Pancreas (tissue), 10 donors: ENCODE results near the gene IER3. TPM values are rescaled to one million over a fixed set of nuclear protein-coding genes. Genes with fewer than 3 reads are reported as not detected.

Experiments used
- ATAC-seq, 4 donors: fragments of 200-7000 bp; cut with Tn5 transposase; one replicate each; pipeline versions ENCODE4 v1.8.0 to v1.9.1; 2020; ENCODE audit warnings: mild to moderate bottlenecking in 4 of 4, moderate library complexity in 4 of 4
- DNase-seq, 6 donors: peaks; one replicate each; pipeline ENCODE4 v3.0.0-alpha.2; 2020
- FAIRE-seq: peaks from 2 replicates; lab custom pipeline; 2012; peaks lifted over from hg19 to GRCh38; lab: Jason Lieb, UNC
- H3K27ac ChIP-seq, 4 donors: fragments of 200-600 bp; sonication (generic); 1 replicate in 3 of 4; 2 replicates in 1 of 4; pipeline versions ENCODE4 v1.5.0 to v1.8.0; 2020
- H3K27me3 ChIP-seq, 4 donors: fragments of 200-600 bp; one replicate each; pipeline ENCODE4 v1.8.0; 2021
- H3K36me3 ChIP-seq, 3 donors: fragments of 200-600 bp; sonication (generic) in 1 of 3; one replicate each; pipeline versions ENCODE4 v1.5.0 to v1.8.0; 2020 to 2021
- H3K4me1 ChIP-seq, 3 donors: fragments of 200-600 bp; one replicate each; pipeline ENCODE4 v1.8.0; 2021
- H3K4me3 ChIP-seq, 4 donors: fragments of 200-600 bp; sonication (generic) in 2 of 4; one replicate each; pipeline versions ENCODE4 v1.5.0 to v1.8.0; 2020 to 2021
- H3K9me3 ChIP-seq, 4 donors: fragments of 200-600 bp; one replicate each; pipeline ENCODE4 v1.8.0; 2021
- WGBS, 2 donors: extraction: QIAGEN DNeasy Blood & Tissue Kit; methylation state at CpG; one replicate each; pipeline ENCODE4 v1.1.7; 2013; 5-methylcytosine and 5-hydroxymethylcytosine counted together
- intact Hi-C, 3 donors: fragments of 100-400 bp; cut with DNase I; formaldehyde crosslinking; loops; one replicate each; pipeline versions ENCODE4 v1.11.1 to v1.14.2; 2022
- polyA plus RNA-seq, 2 donors: library from polyadenylated mRNA; stranded (reverse); fragments of 200-250 nt; gene quantifications; one replicate each; pipeline ENCODE4 v1.2.3, GENCODE V29; 2013
- total RNA-seq, 6 donors: library from RNA; stranded (reverse); fragmentation: NEBNext Ultra II Directional in 4 of 6; extraction: Animal tissue kit (Norgen Biotek cat#: 25700) in 4 of 6; gene quantifications; one replicate each; pipeline versions ENCODE4 v1.2.1 to v1.2.4, GENCODE V29; 2021 to 2023
- TF ChIP-seq, protein P1 (sequence below), 4 donors: fragments of 200-600 bp; sonication (generic) in 3 of 4; IDR thresholded peaks; one replicate each; pipeline versions ENCODE4 v1.5.0 to v1.8.0; 2021; ENCODE audit warnings: antibody characterized with exemption in 4 of 4
- donor health status: healthy with polysubstance abuse.
- donor health status: DM: no; HTN: no; CAD: no; lungs with moderate emphysema.
- donor health status: DM: no; HTN: no; CAD: no.
- donor health status: control.
- donor health status: control.
- donor health status: Bipolar disorder and iron deficiency.
- donor health status: DM: yes; HTN: yes; CAD: no.
- donor health status: DM: no; HTN: no; CAD: no.
- donor health status: DM: no; HTN: no; CAD: no.
- donor health status: DM: yes; HTN: yes; CAD: no.

IER3 gene
- total and polyA plus RNA-seq, 8 donors: 23.0 to 174 (median 48.8) TPM

DNA sequence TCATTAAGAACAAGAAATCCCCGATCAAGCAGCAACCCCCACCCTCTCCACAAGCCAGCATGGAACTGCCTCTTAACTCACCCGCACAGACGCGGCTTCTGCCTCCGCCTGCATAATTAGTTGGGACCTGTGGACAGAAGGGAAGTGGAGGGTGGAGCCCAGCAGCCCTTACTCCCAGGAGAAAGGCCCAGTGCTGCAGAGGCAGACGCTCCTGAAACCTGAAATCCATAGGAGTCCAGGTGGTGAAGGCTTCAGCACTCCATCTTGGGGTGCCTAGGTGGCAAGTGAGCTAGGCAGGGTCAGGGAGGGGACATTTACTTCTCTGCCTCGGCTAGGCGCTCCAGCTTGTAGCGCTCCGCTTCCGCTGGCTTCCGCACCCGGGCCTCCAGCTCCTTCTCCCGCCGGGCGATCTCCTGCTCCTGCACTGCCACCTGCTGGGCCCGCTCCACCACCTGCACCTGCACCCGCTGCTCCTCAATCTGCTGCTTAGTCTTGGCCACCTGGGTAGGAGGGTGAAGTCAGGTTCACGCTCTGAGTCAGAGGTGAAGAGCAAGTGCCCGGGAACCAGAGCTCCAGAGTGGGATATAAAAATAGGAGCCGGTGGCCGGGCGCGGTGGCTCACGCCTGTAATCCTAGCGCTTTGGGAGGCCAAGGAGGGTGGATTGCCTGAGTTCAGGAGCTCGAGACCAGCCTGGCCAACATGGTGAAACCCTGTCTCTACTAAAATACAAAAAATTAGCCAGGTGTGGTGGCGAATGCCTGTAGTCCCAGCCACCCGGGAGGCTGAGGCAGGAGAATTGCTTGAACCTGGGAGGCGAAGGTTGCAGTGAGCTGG lies 13.5 kb downstream of the IER3 start:
- Histone ChIP-seq H3K27ac (peak overlapping the region in 1 of 4 donors; percentile 25), H3K36me3 (peaks cover 0 to 34% (median 3%) of the 10 kb centered on the region in 3 donors), H3K27me3 (no peaks in the 10 kb centered on the region), H3K9me3 (no peaks in the 10 kb centered on the region), H3K4me3 (peak overlapping the region in 2 of 4 donors; percentile 18 to 34), H3K4me1 (peaks cover 0 to 7% (median 3%) of the 10 kb centered on the region in 3 donors)
- intact Hi-C loops: loop anchor here in 1 of 3 donors (10.0 kb wide), 1 partner anchor 154 kb away; the partner anchor contains the start of gene DDR1
- FAIRE-seq: no peak
- DNase-seq: peak; percentile 82 to 97 (median 90)
- peak; percentile 95 to 99 (median 97) for ATAC-seq
- TF ChIP-seq, protein P1, sequence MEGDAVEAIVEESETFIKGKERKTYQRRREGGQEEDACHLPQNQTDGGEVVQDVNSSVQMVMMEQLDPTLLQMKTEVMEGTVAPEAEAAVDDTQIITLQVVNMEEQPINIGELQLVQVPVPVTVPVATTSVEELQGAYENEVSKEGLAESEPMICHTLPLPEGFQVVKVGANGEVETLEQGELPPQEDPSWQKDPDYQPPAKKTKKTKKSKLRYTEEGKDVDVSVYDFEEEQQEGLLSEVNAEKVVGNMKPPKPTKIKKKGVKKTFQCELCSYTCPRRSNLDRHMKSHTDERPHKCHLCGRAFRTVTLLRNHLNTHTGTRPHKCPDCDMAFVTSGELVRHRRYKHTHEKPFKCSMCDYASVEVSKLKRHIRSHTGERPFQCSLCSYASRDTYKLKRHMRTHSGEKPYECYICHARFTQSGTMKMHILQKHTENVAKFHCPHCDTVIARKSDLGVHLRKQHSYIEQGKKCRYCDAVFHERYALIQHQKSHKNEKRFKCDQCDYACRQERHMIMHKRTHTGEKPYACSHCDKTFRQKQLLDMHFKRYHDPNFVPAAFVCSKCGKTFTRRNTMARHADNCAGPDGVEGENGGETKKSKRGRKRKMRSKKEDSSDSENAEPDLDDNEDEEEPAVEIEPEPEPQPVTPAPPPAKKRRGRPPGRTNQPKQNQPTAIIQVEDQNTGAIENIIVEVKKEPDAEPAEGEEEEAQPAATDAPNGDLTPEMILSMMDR (IDR thresholded peaks at IDR 0.05): peak; percentile 61 to 73 (median 66)
- 21% methylated on average over 30 of the region's 30 CpGs for WGBS, 2 donors

DNA sequence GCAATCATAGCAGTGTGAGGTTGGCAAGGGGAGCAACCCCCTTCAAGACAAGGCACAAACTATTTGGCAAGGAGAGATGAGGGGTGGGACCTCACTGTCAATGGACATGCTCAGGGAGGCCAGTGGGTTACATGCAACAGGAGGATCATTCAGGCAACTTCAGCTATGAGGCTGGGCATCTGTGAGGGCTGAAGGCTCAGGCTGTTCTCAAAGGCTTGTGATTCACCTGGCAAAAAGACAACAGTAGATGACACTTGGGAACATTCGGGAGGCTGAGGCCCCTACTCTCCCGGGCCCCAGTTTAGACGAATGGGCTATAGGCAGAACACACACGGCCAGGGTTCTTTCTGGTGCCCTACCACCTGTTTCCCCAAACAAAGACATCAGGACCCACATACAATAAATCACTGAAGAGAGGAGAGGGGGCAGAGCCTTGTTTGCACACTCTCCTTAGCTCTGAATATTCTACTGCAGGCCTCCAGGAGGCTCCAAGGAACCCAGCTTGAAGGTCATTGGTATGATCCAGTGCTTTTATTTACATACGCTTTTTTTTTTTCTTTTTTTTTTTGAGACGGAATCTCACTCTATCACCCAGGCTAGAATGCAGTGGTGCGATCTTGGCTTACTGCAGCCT lies 16.3 kb downstream of the IER3 start:
- peaks cover 0 to 8% (median 3%) of the 10 kb centered on the region in 3 donors for H3K4me1 ChIP-seq
- H3K27ac ChIP-seq: no peak overlapping the region
- no peak for DNase-seq
- FAIRE-seq: no peak
- intact Hi-C loops: loop anchor here in 2 of 3 donors (5.0 to 10.0 kb wide), 2 partner anchors 46 to 183 kb away; no protein-coding TSS in a partner anchor
- no peaks in the 10 kb centered on the region for H3K9me3 ChIP-seq
- TF ChIP-seq, protein P1 (IDR thresholded peaks at IDR 0.05): no peak
- no peak for ATAC-seq
- H3K4me3 ChIP-seq: no peak overlapping the region
- no peaks in the 10 kb centered on the region for H3K27me3 ChIP-seq
- WGBS, 2 donors: 68 to 75% methylated on average over 7 of the region's 7 CpGs
- H3K36me3 ChIP-seq: peaks cover 0 to 46% (median 10%) of the 10 kb centered on the region in 3 donors

DNA sequence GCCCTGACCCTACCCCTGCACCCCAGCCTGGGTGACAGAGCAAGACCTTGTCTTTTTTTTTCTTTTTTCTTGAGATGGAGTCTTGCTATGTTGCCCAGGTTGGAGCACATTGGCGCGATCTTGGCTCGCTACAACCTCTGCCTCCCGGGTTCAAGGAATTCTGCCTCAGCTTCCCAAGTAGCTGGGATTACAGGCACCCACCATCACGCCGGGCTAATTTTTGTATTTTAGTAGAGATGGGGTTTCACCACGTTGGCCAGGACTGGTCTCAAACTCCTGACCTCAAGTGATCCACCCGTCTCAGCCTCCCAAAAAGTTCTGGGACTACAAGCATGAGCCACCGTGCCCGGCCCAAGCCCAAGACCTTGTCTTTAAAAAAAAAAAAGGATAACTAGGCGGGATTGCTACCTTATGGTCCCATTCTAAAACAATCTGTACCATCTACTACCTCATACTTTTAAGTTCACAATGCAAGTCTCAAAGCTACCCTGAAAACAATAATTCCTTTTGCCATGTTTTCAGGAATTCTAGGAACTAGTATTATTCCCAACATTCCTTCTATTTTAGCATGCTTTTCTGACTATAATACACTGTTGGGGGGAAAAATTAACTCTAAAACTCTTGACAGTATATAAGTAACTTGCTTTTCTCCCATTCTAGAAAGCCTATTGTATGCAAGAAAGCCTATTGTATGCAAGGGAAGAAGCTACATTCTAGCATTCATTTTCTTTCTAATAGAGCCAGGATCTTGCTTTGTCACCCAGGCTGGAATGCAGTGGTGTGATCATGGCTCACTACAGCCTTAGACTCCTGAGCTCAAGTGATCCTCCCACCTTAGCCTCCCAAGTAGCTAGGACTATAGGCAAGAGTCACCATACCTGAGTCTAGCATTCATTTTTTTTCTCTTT lies 17.6 kb downstream of the IER3 start:
- no peak overlapping the region for H3K4me3 ChIP-seq
- ATAC-seq (no peak), DNase-seq (no peak), FAIRE-seq (no peak)
- H3K27me3 ChIP-seq: no peaks in the 10 kb centered on the region
- H3K36me3 ChIP-seq: peaks cover 0 to 43% (median 14%) of the 10 kb centered on the region in 3 donors
- TF ChIP-seq, protein P1 (IDR thresholded peaks at IDR 0.05): no peak
- peaks cover 0 to 11% (median 3%) of the 10 kb centered on the region in 3 donors for H3K4me1 ChIP-seq
- WGBS, 2 donors: 90 to 91% methylated on average over 11 of the region's 11 CpGs
- H3K9me3 ChIP-seq: no peaks in the 10 kb centered on the region
- H3K27ac ChIP-seq: no peak overlapping the region
- intact Hi-C loops: loop anchor here in 2 of 3 donors (5.0 to 10.0 kb wide), 2 partner anchors 44 to 182 kb away; no protein-coding TSS in a partner anchor

DNA sequence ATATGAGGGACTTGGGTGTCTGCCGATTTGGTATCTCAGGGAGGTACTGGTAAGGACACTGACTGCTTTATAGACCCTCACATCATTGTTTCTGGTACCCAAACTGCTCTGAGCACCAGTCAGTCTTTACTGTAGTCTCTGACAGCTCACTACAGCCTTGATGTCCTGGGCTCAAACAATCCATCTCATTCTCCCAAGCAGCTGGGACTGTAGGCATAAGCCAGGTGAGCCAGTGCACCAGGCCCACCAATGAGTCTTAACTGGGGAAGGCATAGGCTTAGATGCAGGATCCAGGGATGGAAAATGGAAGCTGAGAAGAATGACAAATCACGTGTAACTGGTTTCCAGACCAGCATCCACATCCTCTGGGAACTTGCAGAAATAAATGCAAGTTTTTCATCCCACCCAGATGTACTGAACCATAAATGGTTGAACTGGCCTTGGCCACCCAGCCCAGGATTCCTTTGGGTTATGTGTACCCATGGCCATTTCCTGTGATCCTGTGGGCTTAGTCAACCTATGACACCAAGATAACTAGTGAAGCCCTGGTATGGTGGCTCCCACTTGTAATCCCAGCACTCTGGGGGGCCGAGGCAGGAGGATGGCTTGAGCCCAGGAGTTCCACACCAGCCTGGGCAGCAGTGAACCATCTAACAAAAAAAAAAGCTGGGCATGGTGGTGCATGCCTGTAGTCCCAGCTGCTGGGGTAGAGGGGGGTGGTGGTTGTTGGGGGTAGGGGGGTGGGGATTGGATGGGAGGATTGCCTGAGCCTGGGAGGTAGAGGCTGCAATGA lies 18.4 kb downstream of the IER3 start:
- FAIRE-seq (no peak), ATAC-seq (no peak), DNase-seq (no peak)
- H3K36me3 ChIP-seq: peaks cover 0 to 43% (median 14%) of the 10 kb centered on the region in 3 donors
- no peaks in the 10 kb centered on the region for H3K9me3 ChIP-seq
- TF ChIP-seq, protein P1 (IDR thresholded peaks at IDR 0.05): no peak
- no peak overlapping the region for H3K4me3 ChIP-seq
- no peak overlapping the region for H3K27ac ChIP-seq
- peaks cover 0 to 7% (median 0%) of the 10 kb centered on the region in 3 donors for H3K4me1 ChIP-seq
- WGBS, 2 donors: 65 to 75% methylated on average over 3 of the region's 3 CpGs
- no peaks in the 10 kb centered on the region for H3K27me3 ChIP-seq
- intact Hi-C loops: loop anchor here in 2 of 3 donors (5.0 to 10.0 kb wide), 2 partner anchors 44 to 181 kb away; no protein-coding TSS in a partner anchor
